ENCODE results near the gene SAC3D1. TPM values are rescaled to one million over a fixed set of nuclear protein-coding genes. Genes with fewer than 3 reads are reported as not detected.

SAC3D1 gene
- total and polyA plus RNA-seq, 8 donors, result 3.5 to 7.3 (median 4.7) TPM

DNA sequence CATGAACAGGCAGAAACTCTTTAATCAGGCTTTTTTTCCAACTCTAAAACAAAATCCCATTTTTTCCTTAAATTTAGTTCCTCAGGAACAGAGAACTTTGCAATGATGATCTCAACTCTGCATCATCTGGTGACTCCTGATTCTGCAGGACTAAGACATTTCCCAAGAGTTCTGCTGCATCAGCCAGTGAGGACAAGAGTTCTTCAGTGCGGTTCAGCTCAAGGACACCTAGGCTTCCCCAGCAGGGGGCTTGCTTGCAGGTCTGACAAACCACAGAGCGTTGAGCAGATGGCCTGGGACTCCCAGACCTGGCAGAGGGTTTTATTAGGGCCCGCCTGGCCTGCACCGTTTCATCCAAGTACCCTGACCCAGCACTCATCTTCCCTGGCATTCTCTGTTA is 36.4 kb downstream of the SAC3D1 start:
- DNase-seq (no peak), ATAC-seq (no peak), FAIRE-seq (no peak)
- H3K27me3 ChIP-seq, result no peaks in the 10 kb centered on the region
- no peak overlapping the region for H3K4me3 ChIP-seq
- no peak overlapping the region for H3K27ac ChIP-seq
- no peaks in the 10 kb centered on the region for H3K36me3 ChIP-seq
- intact Hi-C loops (cut with DNase I), result no loop called here
- H3K9me3 ChIP-seq, result no peaks in the 10 kb centered on the region
- no peaks in the 10 kb centered on the region for H3K4me1 ChIP-seq
- TF ChIP-seq, protein P1, sequence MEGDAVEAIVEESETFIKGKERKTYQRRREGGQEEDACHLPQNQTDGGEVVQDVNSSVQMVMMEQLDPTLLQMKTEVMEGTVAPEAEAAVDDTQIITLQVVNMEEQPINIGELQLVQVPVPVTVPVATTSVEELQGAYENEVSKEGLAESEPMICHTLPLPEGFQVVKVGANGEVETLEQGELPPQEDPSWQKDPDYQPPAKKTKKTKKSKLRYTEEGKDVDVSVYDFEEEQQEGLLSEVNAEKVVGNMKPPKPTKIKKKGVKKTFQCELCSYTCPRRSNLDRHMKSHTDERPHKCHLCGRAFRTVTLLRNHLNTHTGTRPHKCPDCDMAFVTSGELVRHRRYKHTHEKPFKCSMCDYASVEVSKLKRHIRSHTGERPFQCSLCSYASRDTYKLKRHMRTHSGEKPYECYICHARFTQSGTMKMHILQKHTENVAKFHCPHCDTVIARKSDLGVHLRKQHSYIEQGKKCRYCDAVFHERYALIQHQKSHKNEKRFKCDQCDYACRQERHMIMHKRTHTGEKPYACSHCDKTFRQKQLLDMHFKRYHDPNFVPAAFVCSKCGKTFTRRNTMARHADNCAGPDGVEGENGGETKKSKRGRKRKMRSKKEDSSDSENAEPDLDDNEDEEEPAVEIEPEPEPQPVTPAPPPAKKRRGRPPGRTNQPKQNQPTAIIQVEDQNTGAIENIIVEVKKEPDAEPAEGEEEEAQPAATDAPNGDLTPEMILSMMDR (IDR thresholded peaks at IDR 0.05), result no peak
- WGBS, 2 donors, result 70 to 76% methylated on average over 4 of the region's 4 CpGs

DNA sequence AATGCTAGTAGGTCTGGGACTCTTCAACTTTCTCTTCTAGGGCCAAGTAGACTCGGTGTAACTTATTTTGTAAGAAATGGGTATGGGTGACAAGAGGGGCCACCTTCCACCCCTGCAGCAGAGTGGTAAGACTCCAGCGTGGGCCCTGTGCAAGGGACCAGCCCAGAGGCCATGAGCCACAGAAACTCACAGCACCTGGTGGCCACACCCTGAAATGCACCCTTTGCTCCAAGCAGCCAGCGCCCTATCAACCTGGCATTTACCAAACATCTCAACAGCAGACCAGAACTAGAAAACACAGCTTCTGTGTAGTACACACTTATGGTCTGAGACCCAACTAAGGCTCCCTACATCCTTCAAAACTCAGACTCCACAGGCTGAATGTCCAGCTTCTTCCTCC is 37.1 kb downstream of the SAC3D1 start:
- no peak for FAIRE-seq
- TF ChIP-seq, protein P1 (IDR thresholded peaks at IDR 0.05), result peak; percentile 54 to 79 (median 64)
- Histone ChIP-seq H3K4me1 (no peaks in the 10 kb centered on the region), H3K9me3 (no peaks in the 10 kb centered on the region), H3K27ac (no peak overlapping the region), H3K4me3 (no peak overlapping the region), H3K36me3 (no peaks in the 10 kb centered on the region), H3K27me3 (no peaks in the 10 kb centered on the region)
- 42% methylated on average over 3 of the region's 3 CpGs for WGBS, 2 donors
- intact Hi-C loops (cut with DNase I), result no loop called here
- peak; percentile 83 to 97 (median 92) for ATAC-seq
- peak in 5 of 6 donors; percentile 41 to 83 (median 69) for DNase-seq

DNA sequence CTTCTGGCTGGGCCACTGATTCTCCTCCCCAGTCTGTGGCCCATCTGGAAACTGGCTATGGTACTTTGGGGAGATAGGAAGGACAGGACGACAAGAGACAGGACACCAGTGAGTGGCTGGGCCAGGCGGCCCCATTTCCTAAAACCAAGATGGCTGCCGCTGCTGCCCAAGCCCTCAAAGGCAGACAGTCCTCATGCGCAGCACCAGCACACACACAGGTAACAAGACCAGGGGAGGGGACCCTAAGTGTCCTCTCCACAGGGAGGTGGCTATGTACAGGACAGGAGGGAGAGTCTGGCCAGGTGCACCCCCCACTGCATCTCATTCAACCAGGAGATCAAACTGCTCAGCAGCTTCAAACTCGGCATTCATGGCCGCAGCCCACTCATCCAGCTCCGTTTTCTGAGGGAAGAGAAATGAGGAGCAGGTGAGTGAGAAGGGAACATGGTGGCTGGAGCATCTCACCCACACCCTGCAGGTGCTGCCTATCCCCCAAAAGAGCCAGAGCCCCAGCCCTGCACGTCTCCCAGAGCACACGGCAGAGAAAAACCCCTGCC is 37.9 kb downstream of the SAC3D1 start:
- intact Hi-C loops (cut with DNase I), result no loop called here
- 79 to 89% methylated on average over 9 of the region's 9 CpGs for WGBS, 2 donors
- Histone ChIP-seq H3K27me3 (no peaks in the 10 kb centered on the region), H3K27ac (no peak overlapping the region), H3K36me3 (no peaks in the 10 kb centered on the region), H3K9me3 (no peaks in the 10 kb centered on the region), H3K4me3 (no peak overlapping the region), H3K4me1 (peaks cover 0 to 4% (median 0%) of the 10 kb centered on the region in 3 donors)
- ATAC-seq (no peak), FAIRE-seq (no peak), DNase-seq (no peak)
- TF ChIP-seq, protein P1 (IDR thresholded peaks at IDR 0.05), result no peak

DNA sequence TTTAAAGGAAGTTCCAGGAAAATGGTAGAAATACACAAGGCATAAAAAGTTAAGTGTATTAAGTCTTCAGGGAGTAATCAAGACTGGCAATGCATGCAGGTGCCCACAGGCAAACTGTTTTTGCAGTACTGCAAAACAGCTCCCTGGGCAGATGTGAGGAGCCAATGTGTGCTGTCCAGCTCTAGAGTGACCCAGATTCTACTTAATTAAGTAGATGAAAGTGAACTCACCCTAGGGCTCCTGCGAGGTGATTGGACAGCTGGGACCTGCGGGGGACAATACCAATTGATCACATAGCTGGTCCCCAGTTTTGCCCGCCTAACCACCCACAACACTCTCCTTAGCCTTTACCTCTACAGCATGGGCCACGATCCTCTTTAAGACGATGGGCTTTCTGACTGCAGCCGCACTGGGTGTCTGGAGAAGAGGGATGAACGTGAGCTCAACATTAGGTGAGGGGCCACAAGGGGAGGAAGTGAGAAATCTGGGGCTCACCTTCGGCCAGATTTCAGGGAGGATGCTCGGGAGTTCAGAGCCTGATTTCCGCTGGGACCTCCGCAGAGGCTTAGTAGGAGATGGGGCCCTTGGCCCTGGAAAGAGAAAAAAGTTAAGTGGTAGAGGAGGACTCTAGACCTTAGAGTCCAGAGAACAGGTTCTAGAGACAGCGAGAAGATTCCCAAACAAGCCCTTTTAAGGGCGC is 42.3 kb downstream of the SAC3D1 start:
- no peaks in the 10 kb centered on the region for H3K9me3 ChIP-seq
- FAIRE-seq, result no peak
- TF ChIP-seq, protein P1 (IDR thresholded peaks at IDR 0.05), result no peak
- ATAC-seq, result peak in 3 of 4 donors; percentile 1 to 3 (median 2)
- H3K36me3 ChIP-seq, result peaks cover 0 to 17% (median 8%) of the 10 kb centered on the region in 3 donors
- peak overlapping the region; percentile 39 to 80 (median 66) for H3K4me3 ChIP-seq
- H3K27me3 ChIP-seq, result no peaks in the 10 kb centered on the region
- intact Hi-C loops (cut with DNase I), result no loop called here
- peaks cover 0 to 15% (median 11%) of the 10 kb centered on the region in 3 donors for H3K4me1 ChIP-seq
- no peak for DNase-seq
- 5 to 8% methylated on average over 13 of the region's 13 CpGs for WGBS, 2 donors
- peak overlapping the region in 2 of 4 donors; percentile 88 to 89 for H3K27ac ChIP-seq

Measured in pancreas (tissue), 10 donors.